Mammary epithelial cell (primary cell): ENCODE data around the gene SETD5.
A peak's percentile ranks its signal among the peaks of the same experiment; 100 is the strongest.

Source experiments
- EZH2 ChIP-seq: IDR thresholded peaks from 2 replicates; pipeline ENCODE4 v1.6.1; 2012; ENCODE audit warnings: low read length, inconsistent platforms, borderline replicate concordance
- TF ChIP-seq, protein P1 (sequence below), 2 donors: IDR thresholded peaks in 1 of 2; conservative IDR thresholded peaks in 1 of 2; 2 replicates each; pipeline ENCODE4 v1.5.1; 2011 to 2012; ENCODE audit warnings: inconsistent platforms in 2 of 2, low read length in 2 of 2, mild to moderate bottlenecking in 2 of 2, control low read depth in 1 of 2, low read depth in 1 of 2; ENCODE audit not compliant: insufficient read depth in 1 of 2; ENCODE audit errors: extremely low read depth in 1 of 2

DNA sequence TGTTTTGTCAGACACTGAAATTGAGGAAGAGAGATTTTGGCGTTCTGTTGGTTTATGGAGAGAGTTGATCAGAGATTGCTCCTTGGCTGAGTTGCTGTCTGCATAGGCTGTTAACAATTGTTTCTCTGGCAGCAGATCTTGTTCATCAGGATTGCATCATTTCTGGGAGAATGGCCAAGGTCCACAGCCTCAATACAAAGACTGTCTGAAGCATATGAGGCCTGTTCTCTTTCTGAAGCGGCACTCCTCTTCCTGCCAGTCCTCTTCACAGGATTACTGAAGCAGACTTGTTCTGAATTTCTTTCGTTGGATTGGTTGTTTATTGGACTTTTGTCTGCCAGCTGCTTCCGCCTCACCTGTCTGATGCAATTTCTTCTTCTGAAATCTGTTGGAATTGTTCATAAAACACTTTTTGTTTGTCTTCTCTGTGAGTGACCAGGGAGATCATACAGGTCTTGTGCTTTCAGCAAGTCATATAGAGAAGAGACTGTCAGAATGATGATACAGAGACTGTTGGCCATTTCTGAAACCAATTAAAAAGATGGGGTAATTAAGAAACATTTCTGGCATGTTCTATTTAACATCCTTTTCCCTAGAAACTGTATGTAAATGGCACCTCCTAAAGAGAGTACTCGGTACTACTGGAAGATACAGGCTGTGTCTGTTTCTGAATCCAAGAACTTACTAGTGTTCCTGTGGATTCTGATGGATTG is 25.5 kb downstream of the SETD5 start:
- TF ChIP-seq, protein P1, sequence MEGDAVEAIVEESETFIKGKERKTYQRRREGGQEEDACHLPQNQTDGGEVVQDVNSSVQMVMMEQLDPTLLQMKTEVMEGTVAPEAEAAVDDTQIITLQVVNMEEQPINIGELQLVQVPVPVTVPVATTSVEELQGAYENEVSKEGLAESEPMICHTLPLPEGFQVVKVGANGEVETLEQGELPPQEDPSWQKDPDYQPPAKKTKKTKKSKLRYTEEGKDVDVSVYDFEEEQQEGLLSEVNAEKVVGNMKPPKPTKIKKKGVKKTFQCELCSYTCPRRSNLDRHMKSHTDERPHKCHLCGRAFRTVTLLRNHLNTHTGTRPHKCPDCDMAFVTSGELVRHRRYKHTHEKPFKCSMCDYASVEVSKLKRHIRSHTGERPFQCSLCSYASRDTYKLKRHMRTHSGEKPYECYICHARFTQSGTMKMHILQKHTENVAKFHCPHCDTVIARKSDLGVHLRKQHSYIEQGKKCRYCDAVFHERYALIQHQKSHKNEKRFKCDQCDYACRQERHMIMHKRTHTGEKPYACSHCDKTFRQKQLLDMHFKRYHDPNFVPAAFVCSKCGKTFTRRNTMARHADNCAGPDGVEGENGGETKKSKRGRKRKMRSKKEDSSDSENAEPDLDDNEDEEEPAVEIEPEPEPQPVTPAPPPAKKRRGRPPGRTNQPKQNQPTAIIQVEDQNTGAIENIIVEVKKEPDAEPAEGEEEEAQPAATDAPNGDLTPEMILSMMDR (conservative IDR thresholded peaks at IDR 0.05 in 1 of 2, IDR thresholded peaks at IDR 0.05 in 1 of 2; ENCODE audit: extremely low read depth in 1 of 2, insufficient read depth in 1 of 2, low read depth in 1 of 2, low read length in 2 of 2): peak; percentile 69 to 74
- TF ChIP-seq EZH2: no peak
